Neutrophil (primary cell): Measurements from ENCODE around the gene PDE3A.

Source experiments
- H3K27ac ChIP-seq: fragments of 200-600 bp; sonication (generic); 2 replicates; pipeline ENCODE4 v1.5.1; 2016; ENCODE audit warnings: mild to moderate bottlenecking, moderate library complexity
- H3K27me3 ChIP-seq: fragments of 200-600 bp; sonication (generic); 2 replicates; pipeline ENCODE4 v1.6.0; 2016; ENCODE audit warnings: mild to moderate bottlenecking
- H3K36me3 ChIP-seq: fragments of 200-600 bp; sonication (generic); 2 replicates; pipeline ENCODE4 v1.5.1; 2017
- H3K4me1 ChIP-seq, 2 experiments: fragments of 200-600 bp in 1 of 2; sonication (generic) in 1 of 2; 1 replicate in 1 of 2; 2 replicates in 1 of 2; pipeline versions ENCODE4 v1.5.1 to v1.6.1; 2013 to 2016; ENCODE audit warnings: low read depth in 1 of 2, low read length in 1 of 2, mild to moderate bottlenecking in 1 of 2, moderate library complexity in 1 of 2; ENCODE audit not compliant: control insufficient read depth in 1 of 2, insufficient read depth in 1 of 2
- H3K4me3 ChIP-seq, 2 experiments: fragments of 200-600 bp in 1 of 2; sonication (generic) in 1 of 2; 1 replicate in 1 of 2; 2 replicates in 1 of 2; pipeline ENCODE4 v1.5.1; 2013 to 2016; ENCODE audit warnings: low read depth in 1 of 2, low read length in 1 of 2, mild to moderate bottlenecking in 1 of 2, moderate library complexity in 1 of 2
- H3K9me3 ChIP-seq: fragments of 200-600 bp; sonication (generic); 2 replicates; pipeline ENCODE4 v1.5.1; 2016
- CTCF ChIP-seq: fragments of 200-600 bp; sonication (generic); IDR thresholded peaks from 2 replicates; pipeline ENCODE4 v1.5.1; 2016; ENCODE audit warnings: antibody characterized with exemption

Gene PDE3A

DNA sequence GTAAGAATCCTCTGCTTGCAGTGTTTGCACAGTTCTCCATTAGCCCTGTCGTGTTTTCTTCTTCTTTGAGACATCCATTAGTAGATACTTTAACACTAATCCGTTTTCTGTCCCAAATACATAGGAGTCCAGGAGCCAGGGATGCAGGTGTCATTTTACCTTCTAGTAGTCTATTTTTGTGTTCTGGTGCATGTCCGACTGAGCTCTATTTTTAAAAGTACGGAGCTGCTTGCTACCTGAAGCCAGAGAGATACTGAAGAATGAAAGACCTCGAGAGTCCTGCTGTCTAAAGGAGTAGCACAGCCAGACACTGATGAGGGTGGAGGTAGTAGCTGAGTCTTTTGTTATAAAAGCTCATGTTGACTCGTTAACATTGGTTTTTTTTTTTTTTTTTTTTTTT lies 31.7 kb downstream of the PDE3A start:
- no peak for TF ChIP-seq CTCF
- no peak overlapping the region for H3K27ac ChIP-seq
- no peaks in the 10 kb centered on the region for H3K36me3 ChIP-seq
- H3K4me3 ChIP-seq = no peak overlapping the region
- H3K4me1 ChIP-seq = peaks cover 1 to 19% of the 10 kb centered on the region in 2 experiments
- no peaks in the 10 kb centered on the region for H3K27me3 ChIP-seq
- no peaks in the 10 kb centered on the region for H3K9me3 ChIP-seq

DNA sequence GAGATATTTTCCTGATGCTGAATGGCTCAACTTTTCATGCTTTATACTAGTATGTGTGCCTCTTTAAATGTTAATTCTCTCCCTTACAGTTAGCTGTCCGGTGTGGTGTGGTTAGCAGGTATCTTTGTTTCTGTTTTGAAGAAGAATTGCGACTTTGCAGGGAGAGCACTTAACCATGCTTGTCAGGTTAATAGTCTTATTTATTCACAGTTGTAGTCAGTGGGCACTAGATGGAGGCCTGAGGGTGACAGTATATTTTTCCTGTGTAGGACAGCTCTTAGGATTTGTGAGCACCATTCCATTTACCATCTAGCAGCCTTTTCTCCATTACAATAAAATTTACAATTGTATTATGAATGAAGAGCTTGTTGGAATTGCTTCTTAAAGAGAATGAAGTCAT lies 34.9 kb downstream of the PDE3A start:
- H3K27ac ChIP-seq = no peak overlapping the region
- no peak overlapping the region for H3K4me3 ChIP-seq
- H3K36me3 ChIP-seq = no peaks in the 10 kb centered on the region
- no peak for TF ChIP-seq CTCF
- no peaks in the 10 kb centered on the region for H3K9me3 ChIP-seq
- H3K4me1 ChIP-seq = peaks cover 5 to 25% of the 10 kb centered on the region in 2 experiments
- no peaks in the 10 kb centered on the region for H3K27me3 ChIP-seq

GRCh38 chr12:20404576-20405346 lies 36.4 kb downstream of the PDE3A start:
- Histone ChIP-seq H3K4me1 (peaks cover 5 to 17% of the 10 kb centered on the region in 2 experiments), H3K27me3 (no peaks in the 10 kb centered on the region), H3K36me3 (no peaks in the 10 kb centered on the region), H3K27ac (peak overlapping the region; percentile 32), H3K4me3 (no peak overlapping the region), H3K9me3 (no peaks in the 10 kb centered on the region)
- no peak for TF ChIP-seq CTCF

DNA sequence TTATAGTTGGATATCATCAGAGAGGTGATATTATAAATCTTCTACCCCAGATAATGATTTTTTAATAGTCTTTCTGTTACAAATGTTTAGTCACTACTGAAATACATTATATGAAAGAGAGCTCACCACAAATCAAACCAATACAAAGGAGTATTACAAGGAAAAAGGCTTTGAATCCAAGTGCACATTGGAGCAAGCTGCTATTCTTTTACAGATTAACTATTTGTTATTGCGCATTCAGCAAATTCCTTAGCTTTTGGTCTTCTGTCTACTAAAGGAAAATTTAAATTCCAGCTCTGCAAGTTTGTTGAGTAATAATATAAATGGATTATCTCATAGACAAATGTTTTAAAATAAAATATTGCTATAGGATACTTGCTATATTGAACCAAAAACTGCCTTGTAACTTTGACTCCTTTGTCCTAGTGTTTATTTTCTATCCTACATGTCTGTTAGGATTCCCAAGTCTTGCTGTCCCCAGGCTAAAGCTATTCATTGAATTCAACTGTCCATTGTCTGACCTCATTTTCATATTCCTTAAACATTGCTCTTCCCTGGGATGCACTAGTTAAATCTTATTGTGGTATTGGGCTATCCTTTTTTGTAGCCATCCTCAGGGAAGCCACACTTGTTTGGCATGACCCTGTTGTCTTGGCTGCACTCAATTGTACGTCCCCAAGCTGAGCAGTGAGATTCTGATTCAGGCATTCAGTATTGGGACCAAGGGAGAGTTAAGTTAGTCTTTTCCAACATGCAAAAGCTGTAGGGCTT lies 41.5 kb downstream of the PDE3A start:
- H3K4me3 ChIP-seq = no peak overlapping the region
- TF ChIP-seq CTCF = no peak

DNA sequence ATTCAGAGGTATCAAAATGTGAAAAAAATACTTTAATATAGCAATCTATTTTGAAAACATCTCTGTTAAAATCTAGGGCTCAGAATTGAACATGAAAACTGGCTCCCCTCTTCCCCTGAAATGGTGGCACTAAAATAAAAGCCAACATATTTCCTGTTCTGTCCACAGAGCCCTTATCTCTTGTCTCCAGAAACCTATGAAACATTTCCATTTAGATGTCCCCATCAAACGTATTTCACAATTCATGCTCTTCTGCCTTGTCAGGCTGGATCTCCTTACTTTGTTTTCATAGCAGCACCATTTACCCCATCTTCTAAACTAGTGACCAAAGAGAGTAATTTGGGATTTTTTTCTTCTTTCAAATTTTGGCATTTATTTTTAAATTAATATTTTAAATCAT lies 42.4 kb downstream of the PDE3A start:
- H3K27me3 ChIP-seq = no peaks in the 10 kb centered on the region
- TF ChIP-seq CTCF = no peak

More for the DNA sequence above, 41.5 kb downstream of the PDE3A start:
- H3K27ac ChIP-seq = no peak overlapping the region
- no peaks in the 10 kb centered on the region for H3K36me3 ChIP-seq
- H3K9me3 ChIP-seq = no peaks in the 10 kb centered on the region
- H3K27me3 ChIP-seq = no peaks in the 10 kb centered on the region
- peaks cover 5 to 8% of the 10 kb centered on the region in 2 experiments for H3K4me1 ChIP-seq

More for the DNA sequence above, 42.4 kb downstream of the PDE3A start:
- H3K9me3 ChIP-seq = no peaks in the 10 kb centered on the region
- H3K36me3 ChIP-seq = no peaks in the 10 kb centered on the region
- no peak overlapping the region for H3K27ac ChIP-seq
- no peak overlapping the region for H3K4me3 ChIP-seq
- H3K4me1 ChIP-seq = no peaks in the 10 kb centered on the region
